Calu3 (cell line): Measurements from ENCODE around the gene FLT4. TPM values are rescaled to one million over a fixed set of nuclear protein-coding genes. Genes with fewer than 3 reads are reported as not detected.

Experiments used
- BruUV-seq: library from RNA; stranded (reverse); fragments of 400-500 nt; replicated peaks from 2 replicates; lab custom pipeline; 2021; lab: Mats Ljungman, UMichigan
- CTCF ChIA-PET: fragments of 300-600 bp; sonication (Branson Sonifier 250); formaldehyde crosslinking; loops from one replicate; lab custom pipeline; 2022; ENCODE audit warnings: antibody characterized with exemption; lab: Charles Lee
- DNase-seq: peaks from one replicate; pipeline ENCODE4 v3.0.0; 2022
- H3K27ac Mint-ChIP-seq: one replicate; pipeline ENCODE4 v1.8.0; 2022; ENCODE audit warnings: mixed read lengths; ENCODE audit not compliant: unreplicated experiment
- H3K27me3 Mint-ChIP-seq: one replicate; pipeline ENCODE4 v1.8.0; 2022; ENCODE audit warnings: mixed read lengths; ENCODE audit not compliant: unreplicated experiment
- H3K36me3 Mint-ChIP-seq: one replicate; pipeline ENCODE4 v1.8.0; 2022; ENCODE audit warnings: mild to moderate bottlenecking, moderate library complexity, mixed read lengths; ENCODE audit not compliant: insufficient read depth, unreplicated experiment
- H3K4me1 Mint-ChIP-seq: one replicate; pipeline ENCODE4 v1.8.0; 2022; ENCODE audit warnings: mild to moderate bottlenecking, low read depth, mixed read lengths; ENCODE audit not compliant: unreplicated experiment
- H3K4me3 Mint-ChIP-seq: one replicate; pipeline ENCODE4 v1.8.0; 2022; ENCODE audit warnings: mild to moderate bottlenecking, low read depth, moderate library complexity, mixed read lengths; ENCODE audit not compliant: unreplicated experiment
- H3K9me3 Mint-ChIP-seq: one replicate; pipeline ENCODE4 v1.8.0; 2022; ENCODE audit warnings: low read depth, mixed read lengths; ENCODE audit not compliant: unreplicated experiment
- CTCF ChIP-seq: fragments of 200-600 bp; IDR thresholded peaks from one replicate; pipeline ENCODE4 v1.8.0; 2022; ENCODE audit warnings: antibody characterized with exemption; ENCODE audit not compliant: unreplicated experiment
- intact Hi-C: fragments of 100-400 bp; cut with micrococcal nuclease; formaldehyde crosslinking; loops from one replicate; pipeline ENCODE4 v1.10.0; 2022; ENCODE audit not compliant: unreplicated experiment
- total RNA-seq: library from RNA; stranded (reverse); gene quantifications from 2 replicates; pipeline ENCODE4 v1.2.3, GENCODE V29; 2022

The FLT4 gene
- total RNA-seq, 1 experiment from 2014 or later = not detected

GRCh38 chr5:180555168-180555921, 94.1 kb downstream of the FLT4 start:
- Mint-ChIP-seq H3K27ac (no peak overlapping the region), H3K4me1 (no peaks in the 10 kb centered on the region), H3K36me3 (peaks cover 20% of the 10 kb centered on the region), H3K9me3 (no peaks in the 10 kb centered on the region), H3K4me3 (no peak overlapping the region), H3K27me3 (no peaks in the 10 kb centered on the region)
- no peak for TF ChIP-seq CTCF
- intact Hi-C loops = no loop called here
- BruUV-seq = no TSS peak
- CTCF ChIA-PET = no interaction called here
- DNase-seq = no peak

- H3K27ac Mint-ChIP-seq = no peak overlapping the region
- H3K36me3 Mint-ChIP-seq = peaks cover 24% of the 10 kb centered on the region
- H3K4me1 Mint-ChIP-seq = peaks cover 4% of the 10 kb centered on the region
- no TSS peak for BruUV-seq
- H3K27me3 Mint-ChIP-seq = no peaks in the 10 kb centered on the region
- CTCF ChIA-PET = interaction anchor here (0.6 kb wide), 1 partner anchor 913 kb away, joined by 3 read pairs; no protein-coding TSS in a partner anchor
- intact Hi-C loops = no loop called here
- no peak for TF ChIP-seq CTCF
- H3K9me3 Mint-ChIP-seq = no peaks in the 10 kb centered on the region
- DNase-seq = no peak
- no peak overlapping the region for H3K4me3 Mint-ChIP-seq
Observed at GRCh38 chr5:180553530-180553929, 95.9 kb downstream of the FLT4 start.

Other genes with a start within 250 kb of the FLT4 start
- 51.5 and 57.1 TPM in 2 replicates for gene CNOT6, start 155.2 kb downstream of the FLT4 start, total RNA-seq
- not detected in 2 replicates for gene SCGB3A1, start 58.1 kb downstream of the FLT4 start, total RNA-seq
- not detected in 2 replicates for gene OR2Y1, start 90.5 kb upstream of the FLT4 start, total RNA-seq
- 77.5 and 86.4 TPM in 2 replicates for gene MGAT1, start 153.2 kb upstream of the FLT4 start, total RNA-seq
- 43.5 and 46.4 TPM in 2 replicates for gene ZFP62, start 211.7 kb upstream of the FLT4 start, total RNA-seq
- gene BTNL8, start 249.6 kb upstream of the FLT4 start, total RNA-seq = not detected in 2 replicates